ENCODE data around the gene BABAM2. TPM values are rescaled to one million over a fixed set of nuclear protein-coding genes. Genes with fewer than 3 reads are reported as not detected.

The BABAM2 gene
- total RNA-seq, 1 experiment from 2014 or later: 27.1 TPM

DNA sequence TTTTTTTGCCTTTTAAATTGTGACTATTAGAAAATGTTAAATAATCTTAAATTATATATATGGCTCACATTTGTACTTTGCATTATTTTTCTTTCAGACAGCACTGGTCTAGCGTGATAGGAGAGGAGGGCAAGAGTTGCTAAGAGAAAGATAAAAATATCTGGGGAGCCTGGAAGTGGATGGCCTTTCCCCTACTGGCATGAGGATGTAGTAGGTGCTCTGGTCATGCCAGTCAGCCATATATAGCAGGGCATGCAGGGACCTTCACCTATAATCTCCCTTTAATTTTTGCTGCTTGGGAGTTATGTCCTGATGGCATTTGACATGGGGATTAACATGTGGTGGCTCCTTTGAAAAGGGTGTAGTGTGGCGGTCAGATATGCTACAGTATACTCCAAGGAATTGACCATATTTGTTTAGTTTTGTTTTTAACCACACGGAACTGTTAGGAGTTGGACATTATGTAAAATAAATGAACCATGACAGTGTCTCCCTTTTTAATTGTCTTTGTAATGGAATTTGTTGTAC is 144.7 kb downstream of the BABAM2 start:
- no peak for DNase-seq
- Histone ChIP-seq H3K23ac (ENCODE audit: insufficient read length, low read depth, low read length) (no peak overlapping the region), H3K27ac (ENCODE audit: insufficient read length, low read depth, low read length) (no peak overlapping the region), H3K79me2 (ENCODE audit: insufficient read depth, low read length) (no peaks in the 10 kb centered on the region), H3K14ac (ENCODE audit: insufficient read depth, low read length) (no peak overlapping the region), H2BK5ac (ENCODE audit: insufficient read length, low read length) (no peak overlapping the region), H4K5ac (ENCODE audit: insufficient read length, low read depth, low read length) (no peak overlapping the region), H3K4ac (ENCODE audit: low read depth, low read length) (no peak overlapping the region), H2BK120ac (ENCODE audit: low read depth, low read length, poor library complexity, severe bottlenecking) (no peak overlapping the region), H3K9me3 (ENCODE audit: control insufficient read depth, low read depth, low read length) (no peaks in the 10 kb centered on the region), H4K91ac (ENCODE audit: insufficient read length, low read depth, low read length) (no peak overlapping the region), H2BK15ac (ENCODE audit: low read depth, low read length) (no peak overlapping the region), H3K79me1 (ENCODE audit: insufficient read depth, low read depth, low read length, poor library complexity, severe bottlenecking) (no peaks in the 10 kb centered on the region), H3K27me3 (ENCODE audit: insufficient read depth, low read length) (no peaks in the 10 kb centered on the region), H3K4me2 (ENCODE audit: insufficient read depth, insufficient read length, low read length) (no peak overlapping the region), H3K23me2 (ENCODE audit: insufficient read length, low read depth, low read length, poor library complexity, severe bottlenecking) (no peaks in the 10 kb centered on the region), H2AFZ (ENCODE audit: low read length) (no peak overlapping the region), H2AK5ac (ENCODE audit: insufficient read length, low read length) (no peak overlapping the region), H3T11ph (ENCODE audit: low read length) (no peak overlapping the region), H4K20me1 (ENCODE audit: control insufficient read depth, insufficient read depth, insufficient read length) (no peaks in the 10 kb centered on the region), H3K56ac (ENCODE audit: insufficient read length, low read depth, low read length) (no peak overlapping the region), H3K9ac (ENCODE audit: extremely low read depth, insufficient read length, low read length) (no peak overlapping the region), H3K4me1 (ENCODE audit: insufficient read depth, low read length) (no peaks in the 10 kb centered on the region; the same call in 1 of the 2 replicates), H3K18ac (ENCODE audit: insufficient read length, low read depth, low read length) (no peak overlapping the region), H2BK20ac (ENCODE audit: low read depth, low read length, poor library complexity, severe bottlenecking) (no peak overlapping the region), H4K8ac (replicated peaks; ENCODE audit: insufficient read length, low read depth, low read length) (no peak overlapping the region), H2BK12ac (ENCODE audit: insufficient read length, low read depth, low read length) (no peak overlapping the region)
- H3K9me3 Mint-ChIP-seq: no peaks in the 10 kb centered on the region
- peaks cover 4 to 11% of the 10 kb centered on the region in 2 experiments; a peak in 2 of 4 replicates for H3K4me1 Mint-ChIP-seq
- no peaks in the 10 kb centered on the region for H3K36me3 Mint-ChIP-seq (ENCODE audit: insufficient read depth in 1 of 3, low read depth in 3 of 3)
- TF ChIP-seq, protein P1, sequence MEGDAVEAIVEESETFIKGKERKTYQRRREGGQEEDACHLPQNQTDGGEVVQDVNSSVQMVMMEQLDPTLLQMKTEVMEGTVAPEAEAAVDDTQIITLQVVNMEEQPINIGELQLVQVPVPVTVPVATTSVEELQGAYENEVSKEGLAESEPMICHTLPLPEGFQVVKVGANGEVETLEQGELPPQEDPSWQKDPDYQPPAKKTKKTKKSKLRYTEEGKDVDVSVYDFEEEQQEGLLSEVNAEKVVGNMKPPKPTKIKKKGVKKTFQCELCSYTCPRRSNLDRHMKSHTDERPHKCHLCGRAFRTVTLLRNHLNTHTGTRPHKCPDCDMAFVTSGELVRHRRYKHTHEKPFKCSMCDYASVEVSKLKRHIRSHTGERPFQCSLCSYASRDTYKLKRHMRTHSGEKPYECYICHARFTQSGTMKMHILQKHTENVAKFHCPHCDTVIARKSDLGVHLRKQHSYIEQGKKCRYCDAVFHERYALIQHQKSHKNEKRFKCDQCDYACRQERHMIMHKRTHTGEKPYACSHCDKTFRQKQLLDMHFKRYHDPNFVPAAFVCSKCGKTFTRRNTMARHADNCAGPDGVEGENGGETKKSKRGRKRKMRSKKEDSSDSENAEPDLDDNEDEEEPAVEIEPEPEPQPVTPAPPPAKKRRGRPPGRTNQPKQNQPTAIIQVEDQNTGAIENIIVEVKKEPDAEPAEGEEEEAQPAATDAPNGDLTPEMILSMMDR (conservative IDR thresholded peaks at IDR 0.05): no peak
- no peak overlapping the region for H3K4me3 Mint-ChIP-seq
- peak overlapping the region in 1 of 3 experiments; percentile 90; a peak in 1 of 7 replicates for H3K27ac Mint-ChIP-seq
- H3K27me3 Mint-ChIP-seq (ENCODE audit: low read depth): no peaks in the 10 kb centered on the region
- no CpG with 5 or more reads among the region's 3 CpGs for WGBS (ENCODE audit: extremely low coverage, insufficient read length, low lambda C conversion rate)

Measured in H9 (cell line).